LNCAP (cell line): ENCODE data around the gene ZNF524.

Experiments used
- TF ChIP-seq, protein P1 (sequence below): fragments of 450-650 bp; IDR thresholded peaks from 2 replicates; pipeline ENCODE4 v1.5.1; 2017; ENCODE audit warnings: mild to moderate bottlenecking

ZNF524 gene

DNA sequence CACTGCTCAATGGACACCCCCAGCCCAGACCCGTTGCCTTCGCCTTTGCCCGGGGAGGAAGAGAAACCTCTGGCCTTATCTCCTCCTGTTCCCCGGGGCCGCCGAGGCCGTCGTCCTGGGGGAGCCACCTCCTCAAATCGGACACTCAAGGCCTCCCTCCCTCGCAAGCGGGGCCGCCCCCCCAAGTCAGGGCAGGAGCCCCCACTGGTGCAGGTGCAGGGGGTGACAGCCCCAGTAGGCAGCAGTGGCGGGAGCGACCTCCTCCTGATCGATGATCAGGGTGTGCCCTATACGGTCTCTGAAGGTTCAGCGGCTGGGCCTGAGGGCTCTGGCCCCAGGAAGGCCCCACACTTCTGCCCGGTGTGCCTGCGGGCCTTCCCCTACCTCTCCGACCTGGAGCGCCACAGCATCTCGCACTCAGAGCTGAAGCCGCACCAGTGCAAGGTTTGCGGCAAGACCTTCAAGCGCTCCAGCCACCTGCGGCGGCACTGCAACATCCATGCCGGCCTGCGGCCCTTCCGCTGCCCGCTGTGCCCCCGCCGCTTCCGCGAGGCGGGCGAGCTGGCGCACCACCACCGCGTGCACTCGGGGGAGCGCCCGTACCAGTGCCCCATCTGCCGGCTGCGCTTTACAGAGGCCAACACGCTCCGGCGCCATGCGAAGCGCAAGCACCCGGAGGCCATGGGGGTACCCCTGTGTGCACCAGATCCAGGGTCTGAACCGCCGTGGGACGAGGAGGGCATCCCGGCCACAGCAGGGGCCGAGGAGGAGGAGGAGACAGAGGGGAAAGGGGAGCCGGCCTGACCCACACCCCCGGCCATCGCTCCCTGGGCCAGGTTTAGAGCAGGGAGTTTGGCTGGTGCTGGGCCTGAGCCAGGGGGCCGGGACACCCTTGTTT lies 2.3 kb downstream of the ZNF524 start:
- TF ChIP-seq, protein P1, sequence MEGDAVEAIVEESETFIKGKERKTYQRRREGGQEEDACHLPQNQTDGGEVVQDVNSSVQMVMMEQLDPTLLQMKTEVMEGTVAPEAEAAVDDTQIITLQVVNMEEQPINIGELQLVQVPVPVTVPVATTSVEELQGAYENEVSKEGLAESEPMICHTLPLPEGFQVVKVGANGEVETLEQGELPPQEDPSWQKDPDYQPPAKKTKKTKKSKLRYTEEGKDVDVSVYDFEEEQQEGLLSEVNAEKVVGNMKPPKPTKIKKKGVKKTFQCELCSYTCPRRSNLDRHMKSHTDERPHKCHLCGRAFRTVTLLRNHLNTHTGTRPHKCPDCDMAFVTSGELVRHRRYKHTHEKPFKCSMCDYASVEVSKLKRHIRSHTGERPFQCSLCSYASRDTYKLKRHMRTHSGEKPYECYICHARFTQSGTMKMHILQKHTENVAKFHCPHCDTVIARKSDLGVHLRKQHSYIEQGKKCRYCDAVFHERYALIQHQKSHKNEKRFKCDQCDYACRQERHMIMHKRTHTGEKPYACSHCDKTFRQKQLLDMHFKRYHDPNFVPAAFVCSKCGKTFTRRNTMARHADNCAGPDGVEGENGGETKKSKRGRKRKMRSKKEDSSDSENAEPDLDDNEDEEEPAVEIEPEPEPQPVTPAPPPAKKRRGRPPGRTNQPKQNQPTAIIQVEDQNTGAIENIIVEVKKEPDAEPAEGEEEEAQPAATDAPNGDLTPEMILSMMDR, result no peak

DNA sequence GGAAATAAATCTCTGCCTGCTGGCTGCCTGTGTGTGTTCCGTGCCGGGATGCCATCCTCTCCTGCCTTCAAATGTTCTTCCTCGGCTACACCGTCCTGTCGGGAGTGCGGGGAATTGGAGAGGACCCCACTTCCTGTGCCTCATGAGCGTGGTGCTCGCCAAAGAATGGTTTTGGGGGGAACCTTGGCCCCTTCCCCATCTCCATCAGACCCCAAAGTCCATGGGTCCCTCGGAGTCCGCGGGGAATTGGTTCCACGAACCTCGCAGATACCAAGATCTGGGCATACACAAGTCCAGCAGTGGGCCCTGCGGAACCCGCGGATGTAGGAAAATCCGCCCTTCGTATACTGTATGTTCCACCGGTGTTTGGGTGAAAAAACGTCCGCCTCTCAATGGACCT lies 3.0 kb downstream of the ZNF524 start:
- TF ChIP-seq, protein P1, result no peak

DNA sequence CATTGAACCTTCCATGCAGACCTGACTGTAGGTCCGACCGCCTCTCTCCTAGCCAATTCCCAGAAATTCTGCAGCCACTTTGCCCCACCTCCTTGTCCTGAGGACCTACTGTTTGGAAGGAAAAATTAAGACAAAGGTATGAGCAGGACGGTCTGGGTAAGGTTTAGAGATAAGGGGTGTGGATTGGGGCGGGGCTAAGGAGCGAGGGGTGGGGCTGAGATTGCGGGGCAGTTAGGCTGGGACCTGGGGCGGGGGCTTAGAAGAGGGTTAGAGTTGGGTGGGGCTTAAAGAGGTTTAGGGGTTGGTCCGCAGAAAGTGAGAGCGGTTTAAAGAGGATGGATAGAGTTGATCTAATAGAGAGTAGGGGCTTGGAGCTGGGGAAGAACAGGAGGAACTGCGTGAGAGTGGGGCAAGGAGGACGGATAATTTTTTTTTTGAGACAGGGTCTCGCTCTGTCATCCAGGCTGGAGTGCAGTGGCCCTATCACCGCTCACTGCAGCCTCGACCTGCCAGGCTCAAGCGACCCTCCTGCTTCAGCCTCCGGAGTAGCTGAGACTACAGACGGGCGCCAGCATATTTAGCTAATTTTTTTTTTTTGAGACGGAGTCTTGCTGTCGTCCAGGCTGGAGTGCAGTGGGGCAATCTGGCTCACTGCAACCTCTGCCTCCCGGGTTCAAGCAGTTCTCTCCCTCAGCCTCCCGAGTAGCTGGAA lies 3.6 kb downstream of the ZNF524 start:
- TF ChIP-seq, protein P1, result no peak

DNA sequence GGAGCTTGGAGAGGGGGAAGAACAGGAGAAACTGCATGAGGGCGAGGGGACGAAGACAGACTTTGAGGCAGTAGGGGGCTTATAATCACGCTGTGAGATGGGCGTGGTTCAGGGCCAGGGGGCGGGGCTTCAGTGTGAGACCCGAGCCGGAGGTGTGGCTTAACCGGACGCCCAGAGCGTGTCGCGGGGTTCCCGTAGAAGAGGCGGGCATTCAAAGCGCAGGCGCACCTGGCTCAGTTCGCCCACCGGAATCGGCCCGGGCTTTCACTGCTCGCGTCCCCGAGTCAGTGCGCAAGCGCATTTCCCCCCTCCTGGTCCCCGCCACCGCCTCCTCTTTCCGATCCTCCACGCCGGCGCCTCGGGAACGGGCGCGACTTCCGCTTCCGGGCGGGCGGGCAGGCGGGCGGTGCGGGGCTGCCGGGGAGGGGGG lies 5.1 kb downstream of the ZNF524 start:
- TF ChIP-seq, protein P1, result no peak

DNA sequence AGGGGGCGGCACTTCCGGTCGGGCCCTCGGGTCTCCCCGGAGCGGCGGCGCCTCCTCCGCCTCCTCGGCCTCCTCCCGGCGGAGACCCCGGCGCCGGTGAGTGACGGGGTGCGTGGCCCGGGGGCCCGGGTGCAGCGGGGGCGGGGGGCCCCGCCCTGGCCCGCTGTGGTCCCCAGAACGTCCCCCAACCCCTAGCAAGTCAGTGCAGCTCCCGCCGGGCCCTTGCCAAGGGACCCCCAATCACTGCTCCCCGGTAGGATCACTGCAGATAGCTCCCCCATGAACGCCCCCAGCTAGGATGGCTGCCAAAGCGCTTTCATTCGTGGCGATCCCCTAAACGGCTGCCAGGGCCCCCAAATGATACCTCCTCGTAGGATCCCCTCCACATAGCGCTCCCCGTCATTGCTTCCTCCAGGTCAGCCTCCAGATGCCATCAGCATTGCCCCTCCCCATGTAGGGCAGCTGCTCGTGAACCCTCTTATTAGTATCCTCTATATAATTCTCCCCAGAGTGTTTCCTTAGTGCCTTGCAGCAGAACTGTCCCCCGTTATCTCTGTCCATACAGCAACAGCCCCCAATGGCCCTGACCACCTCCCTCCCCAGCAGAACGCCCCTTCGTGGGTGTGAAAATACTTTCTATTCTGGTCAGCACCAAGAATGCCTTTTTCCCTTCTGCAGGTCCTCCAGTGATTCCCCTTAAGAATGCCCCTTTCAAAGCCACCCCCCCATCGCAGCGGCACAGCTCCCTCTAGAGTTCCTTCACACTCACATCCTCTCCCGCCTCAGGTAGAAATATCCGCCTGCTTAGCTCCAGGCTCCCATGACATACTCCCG lies 5.8 kb downstream of the ZNF524 start, which contains the start of gene ZNF865:
ZNF865 (plus strand) TSS at position 11 of the 834 bp plus-strand sequence. CDS start 7,972 bp downstream, outside the sequence.
- TF ChIP-seq, protein P1, result peak; percentile 69

DNA sequence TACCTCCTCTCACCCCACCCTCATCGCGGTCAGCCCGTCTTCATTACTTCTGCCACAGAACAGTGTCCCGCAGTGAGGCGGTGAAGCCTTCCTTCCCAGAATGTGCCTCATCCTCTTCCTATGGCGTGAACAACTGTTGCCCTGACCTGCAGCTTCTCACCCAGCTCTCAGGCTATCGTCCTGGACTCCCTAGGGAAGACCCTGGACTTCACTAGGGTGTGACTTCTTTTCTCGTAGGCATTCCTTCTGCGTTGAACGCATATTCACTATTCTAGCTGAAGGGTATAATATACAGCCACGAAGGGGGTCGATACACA lies 6.3 kb downstream of the ZNF524 start:
- TF ChIP-seq, protein P1, result no peak

DNA sequence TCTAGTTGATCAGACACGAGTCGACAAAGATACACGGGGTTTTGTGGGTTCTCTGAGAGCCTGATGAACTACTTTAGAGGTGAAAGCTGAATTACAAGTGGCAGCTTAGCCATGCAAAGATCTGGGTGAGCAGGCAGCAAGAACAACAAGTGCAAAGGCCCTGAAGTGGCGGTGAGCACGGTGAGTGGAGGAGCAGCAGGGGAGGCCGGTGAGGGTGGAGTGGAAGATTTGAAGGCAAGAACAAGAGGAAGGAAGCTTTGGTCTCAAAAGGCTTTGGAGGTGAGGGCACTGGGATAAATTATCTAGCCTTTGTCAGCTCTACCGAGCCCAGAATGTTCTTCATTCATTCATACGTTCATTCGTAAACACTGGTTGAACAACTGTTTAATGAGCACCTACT lies 6.7 kb downstream of the ZNF524 start:
- TF ChIP-seq, protein P1, result no peak
